Stomach (tissue), 9 donors: ENCODE results near the gene APOBEC3A. TPM values are rescaled to one million over a fixed set of nuclear protein-coding genes. Genes with fewer than 3 reads are reported as not detected.
"Not testable (repeated sequence)": the region's sequence is repeated elsewhere in the genome, so short reads cannot be mapped to it uniquely, and the experiment has no call there.

ENCODE experiments used
- DNase-seq, 2 donors: peaks; one replicate each; pipeline versions ENCODE4 v3.0.0 to v3.0.0-alpha.2; 2013 to 2019
- H3K27ac ChIP-seq, 5 donors: fragments of 200-600 bp in 4 of 5; sonication (generic) in 4 of 5; one replicate each; pipeline ENCODE4 v1.5.1; 2013 to 2019; ENCODE audit warnings: mild to moderate bottlenecking in 1 of 5, moderate library complexity in 1 of 5
- H3K27me3 ChIP-seq, 3 donors: fragments of 200-600 bp; sonication (generic); one replicate each; pipeline ENCODE4 v1.5.1; 2017 to 2019; ENCODE audit warnings: mixed run types in 1 of 3
- H3K36me3 ChIP-seq, 4 donors: fragments of 200-600 bp; sonication (generic); 1 replicate in 3 of 4; 2 replicates in 1 of 4; pipeline ENCODE4 v1.5.1; 2016 to 2019
- H3K4me1 ChIP-seq, 4 donors: fragments of 200-600 bp; sonication (generic); one replicate each; pipeline ENCODE4 v1.5.1; 2016 to 2019
- H3K4me3 ChIP-seq, 4 donors: fragments of 200-600 bp; sonication (generic) in 3 of 4; one replicate each; pipeline ENCODE4 v1.5.1; 2016 to 2019; ENCODE audit warnings: mild to moderate bottlenecking in 1 of 4
- H3K9me3 ChIP-seq, 4 donors: fragments of 200-600 bp; sonication (generic); one replicate each; pipeline ENCODE4 v1.5.1; 2016 to 2019
- CTCF ChIP-seq, 7 experiments: fragments of 450-650 bp in 4 of 7; fragments of 200-600 bp in 3 of 7; sonication (generic) in 3 of 7; IDR thresholded peaks; one replicate each; pipeline ENCODE4 v1.5.1; 2016 to 2019; ENCODE audit warnings: antibody characterized with exemption in 7 of 7, control low read depth in 2 of 7, mild to moderate bottlenecking in 1 of 7
- EP300 ChIP-seq: sonication (generic); formaldehyde crosslinking; IDR thresholded peaks from one replicate; pipeline ENCODE4 v1.6.1; 2017; ENCODE audit warnings: antibody characterized with exemption
- POLR2A ChIP-seq, 4 donors: fragments of 450-650 bp; IDR thresholded peaks; one replicate each; pipeline ENCODE4 v1.6.1; 2016; ENCODE audit warnings: antibody characterized with exemption in 4 of 4, control low read depth in 2 of 4, mild to moderate bottlenecking in 1 of 4, moderate library complexity in 1 of 4
- POLR2AphosphoS5 ChIP-seq, 3 donors: sonication (generic); formaldehyde crosslinking; IDR thresholded peaks; one replicate each; pipeline ENCODE4 v1.6.1; 2016; ENCODE audit warnings: antibody characterized with exemption in 3 of 3
- WGBS, 5 donors: extraction: QIAGEN DNeasy Blood & Tissue Kit in 3 of 5; methylation state at CpG; one replicate each; pipeline versions ENCODE4 v1.1.5 to v1.1.7; 2013 to 2018; 5-methylcytosine and 5-hydroxymethylcytosine counted together
- intact Hi-C: fragments of 100-400 bp; cut with DNase I; formaldehyde crosslinking; loops from one replicate; pipeline ENCODE4 v1.15.1; 2023; ENCODE audit warnings: low total_unique reads
- polyA plus RNA-seq, 3 donors: library from polyadenylated mRNA; stranded (reverse); fragments of 200-250 nt; gene quantifications; one replicate each; pipeline ENCODE4 v1.2.3, GENCODE V29; 2013
- total RNA-seq, 5 donors: library from RNA; depleted of rRNA; stranded (reverse); fragments of >200 nt; gene quantifications; one replicate each; pipeline versions ENCODE4 v1.1.0 to v1.2.3, GENCODE V29; 2014 to 2016
- donor health status: healthy with polysubstance abuse.
- donor health status: Bipolar disorder and iron deficiency.
- donor health status: healthy.

Gene APOBEC3A
- total and polyA plus RNA-seq, 8 donors, result 1.2 to 3.3 (median 1.8) TPM; not detected in 4

- no peaks in the 10 kb centered on the region for H3K36me3 ChIP-seq
- intact Hi-C loops, result no loop called here
- 84 to 88% (median 85%) methylated on average over 18 of the region's 18 CpGs; no CpG with 5 or more reads in 1 of the 5 donors for WGBS, 5 donors
- H3K9me3 ChIP-seq, result no peaks in the 10 kb centered on the region
- no peak overlapping the region for H3K4me3 ChIP-seq
- no peak for TF ChIP-seq POLR2AphosphoS5 (IDR thresholded peaks at IDR 0.05)
- TF ChIP-seq CTCF (IDR thresholded peaks at IDR 0.05), result no peak
- TF ChIP-seq POLR2A (IDR thresholded peaks at IDR 0.05), result no peak
- peaks cover 0 to 13% (median 0%) of the 10 kb centered on the region in 3 donors for H3K27me3 ChIP-seq
- H3K27ac ChIP-seq, result no peak overlapping the region
- H3K4me1 ChIP-seq, result peaks cover 0 to 7% (median 0%) of the 10 kb centered on the region in 4 donors
- no peak for DNase-seq
Observed at GRCh38 chr22:38974170-38974825, 16.9 kb downstream of the APOBEC3A start.

- H3K36me3 ChIP-seq, result no peaks in the 10 kb centered on the region
- no peak overlapping the region for H3K27ac ChIP-seq
- no peaks in the 10 kb centered on the region for H3K9me3 ChIP-seq
- intact Hi-C loops, result no loop called here
- TF ChIP-seq EP300 (no peak), POLR2A (IDR thresholded peaks at IDR 0.05) (no peak), CTCF (IDR thresholded peaks at IDR 0.05) (no peak), POLR2AphosphoS5 (IDR thresholded peaks at IDR 0.05) (no peak)
- no peak for DNase-seq
- H3K27me3 ChIP-seq, result peaks cover 0 to 13% (median 0%) of the 10 kb centered on the region in 3 donors
- WGBS, 5 donors, result 88 to 93% (median 89%) methylated on average over 7 of the region's 7 CpGs; no CpG with 5 or more reads in 1 of the 5 donors
- peaks cover 0 to 7% (median 0%) of the 10 kb centered on the region in 4 donors for H3K4me1 ChIP-seq
- no peak overlapping the region for H3K4me3 ChIP-seq
Observed at GRCh38 chr22:38974826-38975175, 17.4 kb downstream of the APOBEC3A start.

GRCh38 chr22:38977289-38977688 lies 19.9 kb downstream of the APOBEC3A start:
- H3K36me3 ChIP-seq, H3K9me3 ChIP-seq, DNase-seq, H3K27ac ChIP-seq, intact Hi-C loops, H3K4me3 ChIP-seq, H3K27me3 ChIP-seq: not testable (repeated sequence)
- WGBS, 5 donors, result 85 to 96% (median 94%) methylated on average over 4 of the region's 4 CpGs; no CpG with 5 or more reads in 1 of the 5 donors
- peaks cover 0 to 25% (median 11%) of the 10 kb centered on the region in 4 donors for H3K4me1 ChIP-seq

- H3K36me3 ChIP-seq, intact Hi-C loops, H3K27ac ChIP-seq, H3K9me3 ChIP-seq, H3K4me3 ChIP-seq, H3K27me3 ChIP-seq, DNase-seq: not testable (repeated sequence)
- WGBS, 5 donors, result 54 to 59% (median 58%) methylated on average over 10 of the region's 10 CpGs; no CpG with 5 or more reads in 1 of the 5 donors
- H3K4me1 ChIP-seq, result peaks cover 0 to 32% (median 16%) of the 10 kb centered on the region in 4 donors
Observed at GRCh38 chr22:38980587-38980986, 23.2 kb downstream of the APOBEC3A start.

GRCh38 chr22:38981005-38981991 lies 23.9 kb downstream of the APOBEC3A start:
- peak in 1 of 2 donors; percentile 74 for DNase-seq
- H3K4me3 ChIP-seq, result peak overlapping the region in 3 of 4 donors; percentile 40 to 53 (median 43)
- TF ChIP-seq POLR2A (IDR thresholded peaks at IDR 0.05) (no peak), POLR2AphosphoS5 (IDR thresholded peaks at IDR 0.05) (peak in 1 of 3 donors; percentile 11), EP300 (no peak), CTCF (IDR thresholded peaks at IDR 0.05) (peak in 1 of 7 experiments; percentile 30)
- no peaks in the 10 kb centered on the region for H3K27me3 ChIP-seq
- H3K27ac ChIP-seq, result peak overlapping the region in 4 of 5 donors; percentile 33 to 84 (median 68)
- WGBS, 5 donors, result 22 to 26% (median 25%) methylated on average over 27 of the region's 27 CpGs; no CpG with 5 or more reads in 1 of the 5 donors
- intact Hi-C loops, result no loop called here
- H3K4me1 ChIP-seq, result peaks cover 0 to 32% (median 16%) of the 10 kb centered on the region in 4 donors
- no peaks in the 10 kb centered on the region for H3K9me3 ChIP-seq
- no peaks in the 10 kb centered on the region for H3K36me3 ChIP-seq
